D721Med (cell line): ENCODE results near the gene TMEM8B.

Experiments
- DNase-seq: peaks from one replicate; pipeline ENCODE4 v3.0.0; 2011; ENCODE audit warnings: low spot score; ENCODE audit not compliant: insufficient read length
- FAIRE-seq: peaks from 2 replicates; lab custom pipeline; 2011; peaks lifted over from hg19 to GRCh38; lab: Jason Lieb, UNC
- TF ChIP-seq, protein P1 (sequence below): IDR thresholded peaks from 2 replicates; pipeline ENCODE4 v1.5.1; 2012; ENCODE audit warnings: mild to moderate bottlenecking, control low read depth; ENCODE audit not compliant: insufficient read depth; ENCODE audit errors: missing control alignments

TMEM8B gene

GRCh38 chr9:35791297-35791921, 37.6 kb upstream of the TMEM8B start, which contains the start of gene NPR2:
Gene NPR2, plus strand, starts transcription at chr9:35791591. Its CDS starts 818 bp downstream, at chr9:35792409.
- TF ChIP-seq, protein P1, sequence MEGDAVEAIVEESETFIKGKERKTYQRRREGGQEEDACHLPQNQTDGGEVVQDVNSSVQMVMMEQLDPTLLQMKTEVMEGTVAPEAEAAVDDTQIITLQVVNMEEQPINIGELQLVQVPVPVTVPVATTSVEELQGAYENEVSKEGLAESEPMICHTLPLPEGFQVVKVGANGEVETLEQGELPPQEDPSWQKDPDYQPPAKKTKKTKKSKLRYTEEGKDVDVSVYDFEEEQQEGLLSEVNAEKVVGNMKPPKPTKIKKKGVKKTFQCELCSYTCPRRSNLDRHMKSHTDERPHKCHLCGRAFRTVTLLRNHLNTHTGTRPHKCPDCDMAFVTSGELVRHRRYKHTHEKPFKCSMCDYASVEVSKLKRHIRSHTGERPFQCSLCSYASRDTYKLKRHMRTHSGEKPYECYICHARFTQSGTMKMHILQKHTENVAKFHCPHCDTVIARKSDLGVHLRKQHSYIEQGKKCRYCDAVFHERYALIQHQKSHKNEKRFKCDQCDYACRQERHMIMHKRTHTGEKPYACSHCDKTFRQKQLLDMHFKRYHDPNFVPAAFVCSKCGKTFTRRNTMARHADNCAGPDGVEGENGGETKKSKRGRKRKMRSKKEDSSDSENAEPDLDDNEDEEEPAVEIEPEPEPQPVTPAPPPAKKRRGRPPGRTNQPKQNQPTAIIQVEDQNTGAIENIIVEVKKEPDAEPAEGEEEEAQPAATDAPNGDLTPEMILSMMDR = no peak
- DNase-seq = no peak
- FAIRE-seq = no peak

DNA sequence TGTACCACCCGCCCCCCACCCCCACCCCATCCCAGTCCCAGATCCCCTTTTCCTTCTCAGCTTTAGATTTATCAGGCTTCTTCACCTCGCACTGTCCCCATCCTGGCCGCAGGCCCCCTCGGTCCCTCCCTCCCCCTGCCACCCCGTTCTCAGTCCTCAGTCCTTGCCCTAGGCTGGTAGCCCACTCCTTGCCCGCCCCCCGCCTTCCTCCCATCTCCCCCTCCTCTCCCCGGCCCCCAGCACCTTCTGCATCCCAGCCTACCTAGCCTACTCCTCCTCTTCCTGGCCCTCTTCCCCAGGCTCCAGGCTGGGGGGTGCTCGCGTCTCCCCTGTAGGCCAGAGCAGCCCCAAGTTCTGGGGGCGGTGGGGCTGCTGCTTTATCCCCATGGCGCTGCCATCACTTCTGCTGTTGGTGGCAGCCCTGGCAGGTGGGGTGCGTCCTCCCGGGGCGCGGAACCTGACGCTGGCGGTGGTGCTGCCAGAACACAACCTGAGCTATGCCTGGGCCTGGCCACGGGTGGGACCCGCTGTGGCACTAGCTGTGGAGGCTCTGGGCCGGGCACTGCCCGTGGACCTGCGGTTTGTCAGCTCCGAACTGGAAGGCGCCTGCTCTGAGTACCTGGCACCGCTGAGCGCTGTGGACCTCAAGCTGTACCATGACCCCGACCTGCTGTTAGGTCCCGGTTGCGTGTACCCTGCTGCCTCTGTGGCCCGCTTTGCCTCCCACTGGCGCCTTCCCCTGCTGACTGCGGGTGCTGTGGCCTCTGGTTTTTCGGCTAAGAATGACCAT, 36.8 kb upstream of the TMEM8B start:
- no peak for DNase-seq

DNA sequence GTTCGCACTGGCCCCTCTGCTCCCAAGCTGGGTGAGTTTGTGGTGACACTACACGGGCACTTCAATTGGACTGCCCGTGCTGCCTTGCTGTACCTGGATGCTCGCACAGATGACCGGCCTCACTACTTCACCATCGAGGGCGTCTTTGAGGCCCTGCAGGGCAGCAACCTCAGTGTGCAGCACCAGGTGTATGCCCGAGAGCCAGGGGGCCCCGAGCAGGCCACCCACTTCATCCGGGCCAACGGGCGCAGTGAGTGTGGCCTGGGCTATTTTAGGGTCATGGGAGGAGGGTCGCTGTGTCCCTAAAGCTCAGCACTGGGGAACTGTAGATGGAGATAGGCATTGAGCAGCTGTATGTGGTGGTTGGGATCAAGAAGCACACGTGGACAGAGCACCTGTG, 36.2 kb upstream of the TMEM8B start:
- TF ChIP-seq, protein P1 = no peak
- no peak for DNase-seq
- no peak for FAIRE-seq

More for the DNA sequence above, 36.8 kb upstream of the TMEM8B start:
- FAIRE-seq = no peak
- TF ChIP-seq, protein P1 = no peak

DNA sequence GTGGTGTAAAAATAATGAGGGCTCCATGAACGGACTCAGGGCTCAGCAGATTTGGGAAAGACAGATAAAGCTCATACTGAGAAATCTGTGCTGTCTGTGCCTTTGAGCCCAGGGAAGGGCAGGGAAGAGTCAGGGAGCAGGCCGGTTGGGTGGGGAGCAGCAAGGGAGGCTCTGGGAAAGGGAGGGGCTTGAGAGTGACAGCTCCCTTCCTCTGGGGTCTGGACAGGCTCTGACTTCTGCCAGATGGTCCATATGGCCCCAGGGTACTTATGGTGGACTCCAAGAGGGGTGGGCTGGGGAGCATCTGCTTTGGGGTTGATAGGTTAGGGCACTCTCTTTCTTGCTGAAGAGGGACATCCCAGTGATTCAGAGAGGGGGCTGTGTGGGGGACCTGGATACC, 35.6 kb upstream of the TMEM8B start:
- TF ChIP-seq, protein P1 = no peak
- no peak for FAIRE-seq

GRCh38 chr9:35795695-35796094, 33.3 kb upstream of the TMEM8B start:
- TF ChIP-seq, protein P1 = no peak
- FAIRE-seq (no peak), DNase-seq (no peak)

More for the DNA sequence above, 35.6 kb upstream of the TMEM8B start:
- no peak for DNase-seq

DNA sequence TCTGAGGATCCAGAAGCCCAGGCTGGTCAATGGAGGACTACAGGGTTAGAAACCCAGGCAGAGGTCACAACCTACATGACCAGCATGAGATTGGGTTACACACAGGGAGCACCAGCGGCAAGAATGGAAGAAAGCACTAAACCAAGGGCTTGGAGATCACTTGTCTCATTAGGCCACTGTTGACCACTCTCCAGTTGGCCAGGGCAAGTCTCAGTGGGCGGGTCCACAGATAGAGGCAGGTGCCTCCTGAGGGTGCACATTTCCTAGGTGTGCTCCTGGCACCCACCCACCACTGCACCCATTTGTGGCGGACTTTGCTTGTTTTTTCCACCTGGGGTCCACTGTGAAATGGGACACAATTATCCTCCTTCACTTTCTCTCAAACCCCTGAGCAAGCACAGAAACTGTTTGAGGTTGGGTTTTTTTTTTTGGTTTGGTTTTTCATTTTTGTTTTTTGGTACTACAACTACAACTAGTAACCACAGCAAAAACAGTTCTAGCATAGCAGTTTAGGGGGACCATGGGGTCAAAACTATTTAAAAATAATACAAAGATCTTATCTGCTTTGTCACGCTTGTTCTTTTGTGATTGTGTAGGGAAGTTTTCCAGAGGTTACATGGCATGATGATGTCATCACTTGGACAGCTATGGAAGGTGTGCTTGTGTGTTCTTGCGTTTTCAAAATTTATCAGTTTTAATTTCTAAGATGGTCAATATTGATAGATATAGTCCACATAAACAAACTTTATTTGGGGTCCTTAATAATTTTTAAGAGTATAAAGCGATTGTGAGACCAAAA, 31.5 kb upstream of the TMEM8B start:
- no peak for FAIRE-seq
- TF ChIP-seq, protein P1 = no peak
- DNase-seq = no peak
